Spleen (tissue), 11 donors: ENCODE measurements around the gene BABAM1. TPM values are rescaled to one million over a fixed set of nuclear protein-coding genes. Genes with fewer than 3 reads are reported as not detected.

ENCODE experiments used
- DNase-seq: peaks from one replicate; pipeline ENCODE4 v3.0.0-alpha.2; 2020
- H3K27ac ChIP-seq, 8 donors: fragments of 200-600 bp; sonication (generic) in 7 of 8; 1 replicate in 4 of 8; 2 replicates in 4 of 8; pipeline versions ENCODE4 v1.5.0 to v1.8.0; 2016 to 2021; ENCODE audit warnings: inconsistent platforms in 4 of 8, mild to moderate bottlenecking in 4 of 8, moderate library complexity in 1 of 8
- H3K27me3 ChIP-seq, 7 donors: fragments of 200-600 bp; sonication (generic) in 6 of 7; replicated peaks in 1 of 7; 1 replicate in 4 of 7; 2 replicates in 3 of 7; pipeline versions ENCODE4 v1.5.0 to v1.8.0; 2016 to 2021; ENCODE audit warnings: inconsistent platforms in 3 of 7, mild to moderate bottlenecking in 1 of 7
- H3K36me3 ChIP-seq, 6 donors: fragments of 200-600 bp; sonication (generic) in 5 of 6; 1 replicate in 4 of 6; 2 replicates in 2 of 6; pipeline versions ENCODE4 v1.5.0 to v1.8.0; 2016 to 2021; ENCODE audit warnings: inconsistent platforms in 2 of 6
- H3K4me1 ChIP-seq, 6 donors: fragments of 200-600 bp; sonication (generic) in 5 of 6; 1 replicate in 3 of 6; 2 replicates in 3 of 6; pipeline versions ENCODE4 v1.5.0 to v1.8.0; 2016 to 2021; ENCODE audit warnings: inconsistent platforms in 3 of 6
- H3K4me3 ChIP-seq, 8 donors: fragments of 200-600 bp; sonication (generic) in 7 of 8; 1 replicate in 4 of 8; 2 replicates in 4 of 8; pipeline versions ENCODE4 v1.5.0 to v1.8.0; 2016 to 2021; ENCODE audit warnings: inconsistent platforms in 4 of 8, mild to moderate bottlenecking in 4 of 8, moderate library complexity in 2 of 8
- H3K9me3 ChIP-seq, 8 donors: fragments of 200-600 bp; sonication (generic) in 7 of 8; 1 replicate in 4 of 8; 2 replicates in 4 of 8; pipeline versions ENCODE4 v1.5.0 to v1.8.0; 2016 to 2021; ENCODE audit warnings: inconsistent platforms in 4 of 8
- CTCF ChIP-seq, 11 experiments: fragments of 200-600 bp in 7 of 11; fragments of 450-650 bp in 4 of 11; sonication (generic) in 4 of 11; IDR thresholded peaks in 8 of 11; conservative IDR thresholded peaks in 3 of 11; 1 replicate in 7 of 11; 2 replicates in 4 of 11; pipeline versions ENCODE4 v1.4.0 to v1.8.0; 2016 to 2021; ENCODE audit warnings: antibody characterized with exemption in 11 of 11, inconsistent platforms in 4 of 11, mild to moderate bottlenecking in 1 of 11
- POLR2A ChIP-seq, 3 donors: fragments of 450-650 bp; IDR thresholded peaks; one replicate each; pipeline ENCODE4 v1.5.1; 2017; ENCODE audit warnings: antibody characterized with exemption in 3 of 3, mild to moderate bottlenecking in 1 of 3
- POLR2AphosphoS5 ChIP-seq, 3 donors: sonication (generic); formaldehyde crosslinking; IDR thresholded peaks; one replicate each; pipeline ENCODE4 v1.5.1; 2017; ENCODE audit warnings: antibody characterized with exemption in 3 of 3
- WGBS, 5 donors: extraction: QIAGEN DNeasy Blood & Tissue Kit in 3 of 5; methylation state at CpG; one replicate each; pipeline versions ENCODE4 v1.1.5 to v1.1.7; 2013 to 2018; 5-methylcytosine and 5-hydroxymethylcytosine counted together
- intact Hi-C: fragments of 100-400 bp; cut with DNase I; formaldehyde crosslinking; loops from one replicate; pipeline ENCODE4 v1.15.0; 2023; ENCODE audit warnings: low total_unique reads
- polyA plus RNA-seq, 3 donors: library from polyadenylated mRNA; stranded (reverse); fragments of 200-250 nt; gene quantifications; one replicate each; pipeline ENCODE4 v1.2.1, GENCODE V29; 2013
- total RNA-seq, 7 donors: library from RNA; depleted of rRNA in 3 of 7; stranded (reverse); fragments of >200 nt in 3 of 7; fragmentation: NEBNext Ultra II Directional in 4 of 7; extraction: Animal tissue kit (Norgen Biotek cat#: 25700) in 4 of 7; gene quantifications; one replicate each; pipeline versions ENCODE4 v1.1.0 to v1.2.1, GENCODE V29; 2016 to 2021
- donor health status: healthy with polysubstance abuse.
- donor health status: DM: no; HTN: no; CAD: no; lungs with moderate emphysema.
- donor health status: DM: no; HTN: no; CAD: no.
- donor health status: Bipolar disorder and iron deficiency.
- donor health status: healthy.
- donor health status: DM: no; HTN: no; CAD: no.
- donor health status: DM: yes; HTN: yes; CAD: no.

BABAM1 gene
- total and polyA plus RNA-seq, 10 donors: 61.7 to 133 (median 76.9) TPM

- Histone ChIP-seq H3K4me1 (peaks cover 13 to 37% (median 28%) of the 10 kb centered on the region in 6 donors), H3K27ac (peak overlapping the region in 7 of 8 donors; percentile 69 to 89 (median 76)), H3K9me3 (no peaks in the 10 kb centered on the region), H3K36me3 (peaks cover 0 to 33% (median 4%) of the 10 kb centered on the region in 6 donors), H3K4me3 (no peak overlapping the region), H3K27me3 (no peaks in the 10 kb centered on the region)
- DNase-seq: no peak
- TF ChIP-seq POLR2AphosphoS5 (IDR thresholded peaks at IDR 0.05): no peak
- no peak for TF ChIP-seq CTCF (IDR thresholded peaks at IDR 0.05 in 8 of 11, conservative IDR thresholded peaks at IDR 0.05 in 3 of 11)
- no peak for TF ChIP-seq POLR2A (IDR thresholded peaks at IDR 0.05)
- intact Hi-C loops: no loop called here
- WGBS, 5 donors: 81 to 89% (median 86%) methylated on average over 18 of the region's 18 CpGs
Measured at GRCh38 chr19:17236811-17237543, 30.3 kb upstream of the BABAM1 start.

- TF ChIP-seq POLR2A (IDR thresholded peaks at IDR 0.05) (no peak), CTCF (IDR thresholded peaks at IDR 0.05 in 8 of 11, conservative IDR thresholded peaks at IDR 0.05 in 3 of 11) (no peak), POLR2AphosphoS5 (IDR thresholded peaks at IDR 0.05) (no peak)
- peaks cover 0 to 25% (median 0%) of the 10 kb centered on the region in 6 donors for H3K36me3 ChIP-seq
- DNase-seq: no peak
- WGBS, 5 donors: 92 to 97% (median 93%) methylated on average over 13 of the region's 13 CpGs
- H3K27ac ChIP-seq: no peak overlapping the region
- intact Hi-C loops: no loop called here
- no peaks in the 10 kb centered on the region for H3K27me3 ChIP-seq
- H3K9me3 ChIP-seq: no peaks in the 10 kb centered on the region
- H3K4me1 ChIP-seq: peaks cover 15 to 45% (median 33%) of the 10 kb centered on the region in 6 donors
- H3K4me3 ChIP-seq: no peak overlapping the region
Measured at GRCh38 chr19:17237747-17238706, 29.2 kb upstream of the BABAM1 start.

- WGBS, 5 donors: 79 to 86% (median 84%) methylated on average over 22 to 24 of the region's 24 CpGs
- H3K9me3 ChIP-seq: no peaks in the 10 kb centered on the region
- peaks cover 6 to 55% (median 36%) of the 10 kb centered on the region in 6 donors for H3K4me1 ChIP-seq
- DNase-seq: no peak
- peaks cover 0 to 25% (median 0%) of the 10 kb centered on the region in 6 donors for H3K36me3 ChIP-seq
- H3K4me3 ChIP-seq: no peak overlapping the region
- H3K27me3 ChIP-seq: peaks cover 0 to 10% (median 0%) of the 10 kb centered on the region in 7 donors
- TF ChIP-seq POLR2A (IDR thresholded peaks at IDR 0.05) (no peak), CTCF (IDR thresholded peaks at IDR 0.05 in 8 of 11, conservative IDR thresholded peaks at IDR 0.05 in 3 of 11) (no peak)
- intact Hi-C loops: no loop called here
- H3K27ac ChIP-seq: no peak overlapping the region
Measured at GRCh38 chr19:17240062-17240752, 27.0 kb upstream of the BABAM1 start.
